ENCODE data around the gene MVD. TPM values are rescaled to one million over a fixed set of nuclear protein-coding genes. Genes with fewer than 3 reads are reported as not detected.

Gene MVD
- total RNA-seq, 3 donors from 2014 or later = 17.4 to 21.3 (median 19.0) TPM

DNA sequence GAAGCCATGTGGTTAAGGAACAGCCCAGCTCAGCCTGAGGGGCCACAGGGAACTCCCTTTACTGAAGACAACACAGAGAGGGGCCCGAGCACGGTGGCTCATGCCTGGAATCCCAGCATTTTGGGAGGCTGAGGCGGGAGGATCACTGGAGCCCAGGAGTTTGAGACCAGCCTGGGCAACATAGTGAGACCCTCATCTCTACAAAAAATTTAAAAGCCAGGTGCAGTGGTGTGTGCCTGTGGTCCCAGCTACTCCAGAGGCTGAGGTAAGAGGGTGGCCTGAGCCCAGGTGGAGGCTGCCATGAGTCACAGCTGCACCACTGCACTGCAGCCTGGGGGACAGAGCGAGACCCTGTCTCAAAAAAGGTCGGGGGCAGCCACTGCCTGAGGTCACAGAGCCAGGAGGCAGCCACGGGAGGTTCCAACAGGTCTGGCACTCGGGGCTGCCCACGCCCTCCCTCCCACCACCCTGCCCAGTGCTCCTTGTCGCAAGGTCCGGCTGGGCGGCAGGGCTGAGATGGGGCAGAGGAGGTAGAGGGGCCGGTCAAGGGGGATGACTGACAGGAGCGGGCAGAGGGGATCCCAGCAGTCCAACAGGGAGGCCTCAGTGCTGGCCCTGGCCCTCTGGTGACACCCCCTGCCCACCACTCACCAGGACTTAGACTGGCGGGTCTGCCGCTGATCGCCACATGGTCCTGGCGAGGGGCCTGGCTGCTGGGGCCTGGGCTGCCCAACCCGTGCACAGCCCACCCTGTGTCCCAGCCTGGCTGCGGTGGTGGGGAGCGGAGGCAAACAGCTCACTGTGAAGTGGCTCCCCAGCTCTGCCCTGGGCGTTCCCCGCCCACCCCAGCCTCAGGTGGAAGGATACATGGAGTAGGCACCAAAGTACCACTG is 15.5 kb downstream of the MVD start:
- TF ChIP-seq POLR2AphosphoS5 (IDR thresholded peaks at IDR 0.05) = no peak
- TF ChIP-seq, protein P1, sequence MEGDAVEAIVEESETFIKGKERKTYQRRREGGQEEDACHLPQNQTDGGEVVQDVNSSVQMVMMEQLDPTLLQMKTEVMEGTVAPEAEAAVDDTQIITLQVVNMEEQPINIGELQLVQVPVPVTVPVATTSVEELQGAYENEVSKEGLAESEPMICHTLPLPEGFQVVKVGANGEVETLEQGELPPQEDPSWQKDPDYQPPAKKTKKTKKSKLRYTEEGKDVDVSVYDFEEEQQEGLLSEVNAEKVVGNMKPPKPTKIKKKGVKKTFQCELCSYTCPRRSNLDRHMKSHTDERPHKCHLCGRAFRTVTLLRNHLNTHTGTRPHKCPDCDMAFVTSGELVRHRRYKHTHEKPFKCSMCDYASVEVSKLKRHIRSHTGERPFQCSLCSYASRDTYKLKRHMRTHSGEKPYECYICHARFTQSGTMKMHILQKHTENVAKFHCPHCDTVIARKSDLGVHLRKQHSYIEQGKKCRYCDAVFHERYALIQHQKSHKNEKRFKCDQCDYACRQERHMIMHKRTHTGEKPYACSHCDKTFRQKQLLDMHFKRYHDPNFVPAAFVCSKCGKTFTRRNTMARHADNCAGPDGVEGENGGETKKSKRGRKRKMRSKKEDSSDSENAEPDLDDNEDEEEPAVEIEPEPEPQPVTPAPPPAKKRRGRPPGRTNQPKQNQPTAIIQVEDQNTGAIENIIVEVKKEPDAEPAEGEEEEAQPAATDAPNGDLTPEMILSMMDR (IDR thresholded peaks at IDR 0.05) = no peak
- no peak for TF ChIP-seq POLR2A (IDR thresholded peaks at IDR 0.05)
- H3K9me3 ChIP-seq = no peaks in the 10 kb centered on the region
- H3K27ac ChIP-seq = no peak overlapping the region
- no peaks in the 10 kb centered on the region for H3K36me3 ChIP-seq
- DNase-seq (ENCODE audit: low spot score in 2 of 2) = no peak
- H3K4me3 ChIP-seq = no peak overlapping the region
- H3K4me1 ChIP-seq = peaks cover 3% of the 10 kb centered on the region in 2 donors
- no peaks in the 10 kb centered on the region for H3K27me3 ChIP-seq
- intact Hi-C loops (cut with DNase I; ENCODE audit: low total_unique reads) = no loop called here

GRCh38 chr16:88646345-88647034 is 16.4 kb downstream of the MVD start:
- Histone ChIP-seq H3K36me3 (no peaks in the 10 kb centered on the region), H3K4me1 (peaks cover 3% of the 10 kb centered on the region in 2 donors), H3K4me3 (no peak overlapping the region), H3K27ac (no peak overlapping the region), H3K9me3 (no peaks in the 10 kb centered on the region), H3K27me3 (no peaks in the 10 kb centered on the region)
- TF ChIP-seq POLR2A (IDR thresholded peaks at IDR 0.05) (no peak), POLR2AphosphoS5 (IDR thresholded peaks at IDR 0.05) (no peak)
- TF ChIP-seq, protein P1 (IDR thresholded peaks at IDR 0.05) = no peak
- no peak for DNase-seq (ENCODE audit: low spot score in 2 of 2)
- intact Hi-C loops (cut with DNase I; ENCODE audit: low total_unique reads) = no loop called here

DNA sequence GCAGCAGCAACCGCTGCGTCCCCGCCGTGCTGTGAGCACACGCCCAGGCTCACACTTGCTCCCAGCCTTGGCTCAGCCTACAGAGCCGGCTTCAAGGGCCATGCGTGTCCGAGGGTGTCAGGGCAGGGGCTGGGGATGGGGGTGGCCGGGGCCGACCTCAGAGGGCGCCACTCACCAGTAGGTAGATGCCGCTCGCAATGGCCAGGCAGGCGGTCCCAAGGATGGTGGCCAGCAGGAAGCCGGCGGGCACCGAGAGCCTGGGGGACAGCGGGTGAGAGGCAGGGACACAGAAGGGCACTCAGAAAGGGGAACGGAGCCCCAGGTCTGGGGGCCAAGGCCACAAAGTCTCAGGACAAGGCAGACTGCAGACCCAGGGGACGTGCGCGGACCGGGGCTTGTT is 16.9 kb downstream of the MVD start:
- H3K4me3 ChIP-seq = no peak overlapping the region
- no peaks in the 10 kb centered on the region for H3K9me3 ChIP-seq
- TF ChIP-seq, protein P1 (IDR thresholded peaks at IDR 0.05) = no peak
- TF ChIP-seq POLR2A (IDR thresholded peaks at IDR 0.05) (no peak), POLR2AphosphoS5 (IDR thresholded peaks at IDR 0.05) (no peak)
- intact Hi-C loops (cut with DNase I; ENCODE audit: low total_unique reads) = no loop called here
- peaks cover 0 to 2% of the 10 kb centered on the region in 2 donors for H3K27me3 ChIP-seq
- no peak overlapping the region for H3K27ac ChIP-seq
- no peaks in the 10 kb centered on the region for H3K4me1 ChIP-seq
- no peak for DNase-seq (ENCODE audit: low spot score in 2 of 2)
- no peaks in the 10 kb centered on the region for H3K36me3 ChIP-seq

DNA sequence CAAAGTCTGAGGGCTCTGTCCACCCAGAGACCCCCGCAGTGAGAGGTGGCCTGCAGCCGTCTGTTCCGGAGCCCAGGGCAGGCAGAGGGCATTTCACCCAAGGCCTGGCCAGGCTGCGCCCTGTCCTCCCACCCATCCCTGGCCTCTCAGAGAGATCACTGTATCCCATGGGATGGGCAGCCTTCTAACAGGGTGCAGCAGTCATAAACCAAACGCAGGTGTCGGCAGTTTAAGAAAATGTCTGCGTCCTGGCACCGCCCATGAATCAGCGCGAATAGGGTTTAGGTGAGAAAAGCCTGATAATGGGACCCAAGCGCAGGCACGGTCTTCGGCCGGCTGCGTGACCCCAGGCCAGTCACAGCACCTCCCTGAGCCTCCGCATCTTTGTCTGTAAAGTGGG is 17.4 kb downstream of the MVD start:
- no peak for DNase-seq (ENCODE audit: low spot score in 2 of 2)
- Histone ChIP-seq H3K9me3 (no peaks in the 10 kb centered on the region), H3K4me3 (no peak overlapping the region), H3K36me3 (no peaks in the 10 kb centered on the region), H3K27ac (no peak overlapping the region), H3K4me1 (no peaks in the 10 kb centered on the region), H3K27me3 (peaks cover 0 to 7% of the 10 kb centered on the region in 2 donors)
- intact Hi-C loops (cut with DNase I; ENCODE audit: low total_unique reads) = no loop called here
- TF ChIP-seq, protein P1 (IDR thresholded peaks at IDR 0.05) = no peak
- TF ChIP-seq POLR2AphosphoS5 (IDR thresholded peaks at IDR 0.05) (no peak), POLR2A (IDR thresholded peaks at IDR 0.05) (no peak)

DNA sequence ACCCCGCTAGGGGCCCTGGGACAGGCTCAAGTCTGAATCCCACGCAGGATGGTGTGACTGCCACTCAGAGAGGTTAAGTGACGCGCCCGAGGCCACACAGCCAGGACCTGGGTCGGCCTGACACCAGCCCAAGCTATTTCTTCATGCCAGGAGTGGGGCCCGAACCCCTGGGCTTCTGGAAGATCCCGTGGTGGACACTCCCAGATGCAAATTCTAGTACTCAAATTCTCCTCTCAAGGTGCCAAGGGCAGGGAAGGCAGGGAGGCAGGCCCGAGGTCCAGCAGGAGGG is 19.3 kb downstream of the MVD start:
- TF ChIP-seq, protein P1 (IDR thresholded peaks at IDR 0.05) = no peak
- no peak for TF ChIP-seq POLR2A (IDR thresholded peaks at IDR 0.05)
- TF ChIP-seq POLR2AphosphoS5 (IDR thresholded peaks at IDR 0.05) = no peak

More for the DNA sequence above, 19.3 kb downstream of the MVD start:
- peaks cover 0 to 5% of the 10 kb centered on the region in 2 donors for H3K4me1 ChIP-seq
- H3K4me3 ChIP-seq = no peak overlapping the region
- no peak for DNase-seq (ENCODE audit: low spot score in 2 of 2)
- intact Hi-C loops (cut with DNase I; ENCODE audit: low total_unique reads) = no loop called here
- no peak overlapping the region for H3K27ac ChIP-seq
- peaks cover 0 to 26% of the 10 kb centered on the region in 2 donors for H3K27me3 ChIP-seq
- H3K36me3 ChIP-seq = no peaks in the 10 kb centered on the region
- no peaks in the 10 kb centered on the region for H3K9me3 ChIP-seq

All from breast epithelium (tissue), 4 donors.